ENCODE measurements around the gene KIAA1328. TPM values are rescaled to one million over a fixed set of nuclear protein-coding genes. Genes with fewer than 3 reads are reported as not detected.

Gene KIAA1328
- total and polyA plus RNA-seq, 9 of the 15 experiments (the other 6 are each of a cell fraction or from before 2014, with no cell fraction given) = 4.0 to 8.6 (median 7.4) TPM

GRCh38 chr18:36993068-36993467 lies 164.1 kb downstream of the KIAA1328 start (continued):
- TF ChIP-seq CREB5 (CRISPR knock-in tag; IDR thresholded peaks at IDR 0.05) (no peak), JUN (IDR thresholded peaks at IDR 0.05; ENCODE audit: borderline replicate concordance, low read depth, low read length) (no peak), JUN (CRISPR knock-in tag; IDR thresholded peaks at IDR 0.05; ENCODE audit: borderline replicate concordance) (no peak), USF2 (CRISPR knock-in tag; IDR thresholded peaks at IDR 0.05) (no peak), MLX (CRISPR knock-in tag; conservative IDR thresholded peaks at IDR 0.05) (no peak)
- TF ChIP-seq, protein P1, sequence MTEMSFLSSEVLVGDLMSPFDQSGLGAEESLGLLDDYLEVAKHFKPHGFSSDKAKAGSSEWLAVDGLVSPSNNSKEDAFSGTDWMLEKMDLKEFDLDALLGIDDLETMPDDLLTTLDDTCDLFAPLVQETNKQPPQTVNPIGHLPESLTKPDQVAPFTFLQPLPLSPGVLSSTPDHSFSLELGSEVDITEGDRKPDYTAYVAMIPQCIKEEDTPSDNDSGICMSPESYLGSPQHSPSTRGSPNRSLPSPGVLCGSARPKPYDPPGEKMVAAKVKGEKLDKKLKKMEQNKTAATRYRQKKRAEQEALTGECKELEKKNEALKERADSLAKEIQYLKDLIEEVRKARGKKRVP (CRISPR knock-in tag; IDR thresholded peaks at IDR 0.05) = no peak

- in situ Hi-C loops (cut with MboI) = no loop called here
- H3K36me3 ChIP-seq (ENCODE audit: control insufficient read depth, insufficient read depth, low read length) = no peaks in the 10 kb centered on the region
- BruUV-seq (replicated peaks) = no TSS peak
- H3K4me1 ChIP-seq (replicated peaks in 1 of 2; ENCODE audit: control insufficient read depth in 2 of 2, insufficient read depth in 2 of 2, low read length in 2 of 2) = no peaks in the 10 kb centered on the region
- no peaks in the 10 kb centered on the region for H3K79me2 ChIP-seq (ENCODE audit: control insufficient read depth, insufficient read depth, low read length)
- no peaks in the 10 kb centered on the region for H3K9me3 ChIP-seq (replicated peaks; ENCODE audit: control insufficient read depth, insufficient read depth, low read depth, low read length)
- H3K9me1 ChIP-seq (ENCODE audit: control insufficient read depth, insufficient read depth, low read length) = no peaks in the 10 kb centered on the region
- ATAC-seq (no peak), DNase-seq (ENCODE audit: extremely low read depth in 1 of 4, low spot score in 3 of 4) (no peak), FAIRE-seq (no peak)
- ChIA-PET POLR2A (no interaction called here), CTCF (ENCODE audit: low intra/inter-chr PET ratio) (no interaction called here)
- H3K9ac ChIP-seq (ENCODE audit: insufficient read depth in 1 of 2, low read depth in 2 of 2, low read length in 2 of 2) = no peak overlapping the region
- intact Hi-C loops (cut with micrococcal nuclease) = loop anchor here (10.0 kb wide), 1 partner anchor 1132 kb away; no protein-coding TSS in a partner anchor
- no peak overlapping the region for H2AFZ ChIP-seq (ENCODE audit: low read depth, low read length)
- H3K27ac ChIP-seq (ENCODE audit: extremely low read depth, low read depth, low read length) = no peak overlapping the region
- no peak overlapping the region for H3K4me3 ChIP-seq
- H3K4me2 ChIP-seq (ENCODE audit: insufficient read depth, low read length) = no peak overlapping the region
- H3K27me3 ChIP-seq (ENCODE audit: control insufficient read depth in 2 of 2, insufficient read depth in 2 of 2, low read length in 2 of 2) = no peaks in the 10 kb centered on the region
- H4K20me1 ChIP-seq (replicated peaks; ENCODE audit: control insufficient read depth, insufficient read depth, low read length) = no peaks in the 10 kb centered on the region
- TF ChIP-seq FOXK1 (CRISPR knock-in tag; IDR thresholded peaks at IDR 0.05; ENCODE audit: borderline replicate concordance) = no peak
- no peak for TF ChIP-seq ZNF175 (CRISPR knock-in tag; IDR thresholded peaks at IDR 0.05; ENCODE audit: low read depth)
- no peak for TF ChIP-seq ZBTB33 (CRISPR knock-in tag; IDR thresholded peaks at IDR 0.05)
- no peak for TF ChIP-seq BRCA1 (IDR thresholded peaks at IDR 0.05)
- TF ChIP-seq BRCA1 (CRISPR knock-in tag; IDR thresholded peaks at IDR 0.05) = no peak
- TF ChIP-seq, protein P2, sequence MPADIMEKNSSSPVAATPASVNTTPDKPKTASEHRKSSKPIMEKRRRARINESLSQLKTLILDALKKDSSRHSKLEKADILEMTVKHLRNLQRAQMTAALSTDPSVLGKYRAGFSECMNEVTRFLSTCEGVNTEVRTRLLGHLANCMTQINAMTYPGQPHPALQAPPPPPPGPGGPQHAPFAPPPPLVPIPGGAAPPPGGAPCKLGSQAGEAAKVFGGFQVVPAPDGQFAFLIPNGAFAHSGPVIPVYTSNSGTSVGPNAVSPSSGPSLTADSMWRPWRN (IDR thresholded peaks at IDR 0.05; ENCODE audit: low read depth) = no peak
- TF ChIP-seq TFAP4 (CRISPR knock-in tag; IDR thresholded peaks at IDR 0.05; ENCODE audit: borderline replicate concordance) = no peak
Measured at GRCh38 chr18:37006742-37007141, 177.8 kb downstream of the KIAA1328 start.

All from K562 (cell line).